Measurements from ENCODE around the gene DESI1.

GRCh38 chr22:41564563-41564962 is 56.3 kb downstream of the DESI1 start:
- TF ChIP-seq TAF1 (CRISPR knock-in tag; IDR thresholded peaks at IDR 0.05) (no peak), CTCF (CRISPR knock-in tag; IDR thresholded peaks at IDR 0.05) (no peak), ZEB1 (IDR thresholded peaks at IDR 0.05; ENCODE audit: insufficient replicate concordance, low read depth) (no peak), SIN3A (IDR thresholded peaks at IDR 0.05; ENCODE audit: borderline replicate concordance, low read depth, low read length) (no peak), ZNF646 (CRISPR knock-in tag; IDR thresholded peaks at IDR 0.05) (no peak), NR2C2 (CRISPR knock-in tag; IDR thresholded peaks at IDR 0.05; ENCODE audit: borderline replicate concordance) (no peak)

All from HepG2 (cell line).